Activated gamma-delta T cell (primary cell): Measurements from ENCODE around the gene LEKR1.
"Not testable (repeated sequence)": the region's sequence is repeated elsewhere in the genome, so short reads cannot be mapped to it uniquely, and the experiment has no call there.

Experiments used
- DNase-seq: peaks from one replicate; lab custom pipeline; 2025; lab: John Stamatoyannopoulos, UW

The LEKR1 gene

DNA sequence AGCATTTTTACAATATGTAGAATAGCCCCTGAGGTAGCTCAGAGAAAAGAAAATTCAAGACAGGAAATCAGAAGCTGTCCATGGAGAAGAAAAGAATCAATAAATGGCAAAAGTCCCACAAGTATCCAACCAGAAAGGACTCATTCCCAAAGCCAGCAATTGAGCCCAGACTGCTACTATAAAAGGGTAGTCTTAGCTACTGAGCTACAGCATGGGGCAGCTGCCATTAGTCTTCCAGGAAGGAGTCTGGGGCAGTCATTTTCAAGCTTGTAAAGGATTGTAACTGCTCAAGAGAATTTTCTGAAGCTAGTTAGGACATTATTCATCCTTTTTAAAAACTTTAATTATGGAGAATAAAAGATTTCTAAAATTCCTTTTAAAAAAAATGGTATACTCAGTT is 10.5 kb downstream of the LEKR1 start:
- DNase-seq: no peak

DNA sequence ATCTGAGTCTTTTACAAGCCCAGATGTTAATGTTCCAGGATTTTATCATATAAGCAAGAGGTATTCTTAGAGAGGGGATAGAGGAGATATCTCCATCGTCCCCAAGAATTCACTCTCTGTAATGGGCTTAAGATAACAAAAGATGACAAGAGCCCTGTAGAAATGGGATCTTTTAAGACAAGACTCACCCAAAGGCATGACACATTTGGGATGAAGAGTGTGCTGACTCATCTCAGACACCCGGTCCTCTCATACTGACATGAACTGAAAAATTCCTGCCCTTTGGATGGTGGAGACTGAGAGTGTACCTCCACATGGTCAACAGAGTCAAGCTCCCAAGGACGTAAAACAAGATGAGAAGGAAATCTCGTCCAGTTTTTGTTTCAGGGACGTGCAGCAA is 11.0 kb downstream of the LEKR1 start:
- no peak for DNase-seq

DNA sequence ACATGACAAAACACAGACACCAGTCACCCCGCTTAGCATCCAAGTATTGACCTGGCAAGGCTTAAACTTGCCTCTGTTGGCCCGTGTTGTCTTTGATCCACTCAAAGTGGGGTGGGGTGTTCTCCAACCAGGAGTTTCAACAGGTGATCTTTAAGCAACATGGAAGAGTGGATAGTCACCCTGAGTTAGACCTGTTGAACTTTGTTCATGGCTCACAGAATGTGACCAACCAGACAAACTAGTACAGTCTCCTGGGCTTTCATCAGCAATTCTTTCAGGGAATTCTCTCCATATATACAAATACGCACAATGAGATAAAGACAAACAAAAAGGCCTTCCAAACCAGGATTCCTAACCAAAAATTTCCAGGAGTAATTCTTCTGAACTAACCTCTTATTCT is 11.9 kb downstream of the LEKR1 start:
- no peak for DNase-seq

DNA sequence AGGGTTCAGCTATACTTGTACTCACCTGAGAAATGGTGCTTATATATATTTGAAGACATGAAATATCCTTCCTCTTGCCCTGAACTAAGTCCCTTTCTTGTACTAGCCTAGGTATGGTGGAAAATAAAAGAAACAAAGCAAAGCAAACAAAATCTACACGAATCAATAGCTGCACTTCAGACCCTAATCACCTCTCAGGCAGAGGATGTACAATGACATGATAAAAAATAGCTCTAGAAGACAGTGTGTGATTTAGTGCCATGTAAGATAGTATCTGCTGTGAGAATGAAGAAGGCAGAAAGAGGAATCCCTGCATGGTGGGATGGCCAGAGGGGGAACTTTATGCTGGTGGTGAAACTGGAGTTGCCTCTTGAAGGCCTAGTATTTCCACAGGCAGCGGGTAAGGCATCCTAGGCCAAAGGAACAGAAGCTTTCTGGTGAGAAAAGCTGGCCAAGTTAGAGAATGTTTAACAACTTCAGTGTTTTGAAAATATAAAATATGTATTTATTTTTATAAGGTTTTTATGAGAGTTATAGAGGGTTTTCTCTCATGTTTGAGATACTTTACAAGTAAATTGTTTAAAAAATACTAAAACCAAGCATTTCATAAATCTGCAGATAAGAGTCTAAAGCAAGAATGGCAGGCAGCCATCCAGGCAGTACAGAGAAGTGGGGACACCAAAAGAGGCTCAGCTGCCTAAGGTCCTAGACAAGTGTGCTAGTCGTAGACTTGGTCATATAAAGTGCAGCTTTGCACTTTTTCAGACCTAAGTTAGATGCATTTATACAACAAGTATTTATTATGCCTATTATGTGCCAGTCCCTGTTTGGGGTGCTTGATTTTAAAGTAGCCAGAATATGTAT is 14.9 kb downstream of the LEKR1 start:
- no peak for DNase-seq

DNA sequence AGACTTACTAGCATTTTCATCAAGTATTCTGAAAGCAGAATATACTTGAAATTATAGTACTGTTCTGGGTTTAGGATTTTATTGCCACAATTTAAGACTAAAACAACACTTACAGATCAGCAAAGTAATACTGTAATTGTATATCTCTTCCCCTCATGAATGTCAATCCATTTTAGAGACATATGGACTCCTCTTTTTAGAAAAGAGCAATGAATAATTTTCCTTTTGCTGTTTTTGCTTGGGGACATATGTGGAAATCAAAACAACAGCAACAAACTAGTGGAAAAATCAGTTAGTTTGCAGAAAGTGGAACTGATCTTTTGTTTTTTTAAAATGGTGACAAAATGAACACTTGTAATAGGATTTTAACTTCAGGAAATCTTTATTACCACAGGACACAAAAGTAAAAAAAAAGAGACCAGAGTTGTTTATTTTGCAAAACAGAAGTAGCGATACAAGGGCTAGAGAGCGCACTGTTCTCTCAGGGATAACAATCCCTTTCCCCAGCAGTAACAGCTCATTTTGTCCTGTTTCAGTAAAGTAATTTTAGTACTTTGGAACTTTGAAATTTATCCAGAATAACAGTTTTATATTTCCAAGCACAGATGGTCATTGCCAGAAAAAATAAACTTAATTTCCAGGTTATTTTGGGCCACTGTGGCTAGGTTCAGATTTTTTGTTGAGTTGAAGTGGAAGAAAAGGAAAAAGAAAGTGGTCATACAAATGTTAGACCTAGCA is 17.1 kb downstream of the LEKR1 start:
- no peak for DNase-seq

DNA sequence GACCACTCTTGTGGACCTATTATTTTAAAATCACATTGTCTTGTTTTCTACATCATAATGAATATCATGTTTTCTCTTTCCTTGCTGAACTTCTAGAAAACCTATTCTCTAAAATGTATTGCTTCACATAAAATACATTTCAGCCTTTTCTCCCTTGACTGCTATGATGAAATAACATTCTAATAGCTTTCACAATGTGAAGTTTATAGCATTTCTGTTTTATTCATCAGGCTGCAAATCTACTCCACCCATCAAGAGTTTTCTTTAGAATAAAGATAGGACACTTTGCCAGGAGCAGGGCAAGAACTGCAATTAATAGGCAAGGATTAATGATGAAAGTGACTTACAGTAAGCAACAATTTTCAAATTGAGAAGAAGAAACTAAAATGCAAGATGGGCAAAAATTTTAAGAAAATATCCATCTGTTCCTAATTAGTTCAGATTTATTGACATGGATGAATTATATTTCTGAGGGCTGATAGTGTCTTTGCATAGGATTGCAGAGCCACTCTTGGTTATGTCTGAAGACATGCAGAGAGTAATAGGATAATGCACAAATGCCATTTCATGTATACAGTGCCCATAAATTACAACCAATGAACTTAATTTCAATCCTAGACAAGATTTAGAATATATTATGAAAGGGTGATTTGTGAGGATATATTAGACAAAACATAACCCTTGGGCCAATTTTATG is 21.7 kb downstream of the LEKR1 start:
- no peak for DNase-seq

DNA sequence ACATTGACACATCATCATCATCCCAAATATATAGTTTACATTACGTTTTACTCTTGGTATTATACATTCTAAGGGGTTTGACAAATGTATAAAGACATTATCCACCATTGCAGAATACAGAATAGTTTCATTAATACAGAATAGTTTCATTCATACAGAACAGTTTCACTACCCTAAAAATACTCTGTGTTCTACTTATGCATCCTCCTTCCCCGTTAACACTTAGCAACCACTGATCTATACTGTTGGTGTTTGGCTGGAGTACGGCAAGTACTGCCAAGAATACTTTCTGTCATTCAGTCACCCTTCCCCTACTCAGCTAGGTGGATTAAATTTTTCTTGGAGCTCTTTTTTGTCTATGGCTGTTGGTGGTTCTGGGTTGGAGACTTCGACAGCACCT is 33.4 kb downstream of the LEKR1 start:
- no peak for DNase-seq

DNA sequence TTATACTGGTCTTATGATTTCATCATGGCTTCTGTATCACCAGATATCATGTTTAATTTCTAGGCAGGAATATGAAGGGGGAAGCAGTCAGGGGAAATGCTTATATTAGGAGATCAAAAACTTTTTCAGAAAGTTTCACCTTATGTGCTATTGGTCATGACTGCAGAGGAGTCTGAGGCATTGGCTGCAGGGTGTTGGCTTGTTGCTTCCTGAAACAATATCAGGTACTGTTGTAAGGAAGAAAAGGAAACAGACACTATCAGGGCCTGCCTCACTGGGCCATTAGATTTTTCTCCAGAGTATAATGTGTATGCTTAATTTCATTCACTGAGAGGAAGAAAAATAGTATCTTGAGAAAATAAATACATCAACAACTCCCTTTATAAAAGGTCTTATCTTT is 34.7 kb downstream of the LEKR1 start:
- no peak for DNase-seq

DNA sequence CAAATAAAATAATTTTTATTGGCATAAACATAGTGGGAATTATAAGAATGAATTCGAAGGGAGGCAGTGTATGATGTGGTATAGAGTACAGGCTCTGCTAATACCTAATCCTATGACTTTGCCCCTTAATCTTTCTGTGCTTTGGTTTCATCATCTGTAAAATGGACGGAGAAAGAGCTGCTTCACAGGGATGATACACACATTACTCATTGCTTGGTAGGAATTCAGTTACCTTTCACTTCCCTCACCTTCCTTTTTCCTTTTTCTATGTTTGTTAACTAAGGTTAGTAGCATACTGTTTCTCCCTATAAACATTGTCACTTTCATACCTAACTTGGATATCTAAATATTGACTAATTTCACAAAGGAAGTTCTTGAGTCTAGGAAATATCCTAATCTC is 36.2 kb downstream of the LEKR1 start:
- DNase-seq: no peak

DNA sequence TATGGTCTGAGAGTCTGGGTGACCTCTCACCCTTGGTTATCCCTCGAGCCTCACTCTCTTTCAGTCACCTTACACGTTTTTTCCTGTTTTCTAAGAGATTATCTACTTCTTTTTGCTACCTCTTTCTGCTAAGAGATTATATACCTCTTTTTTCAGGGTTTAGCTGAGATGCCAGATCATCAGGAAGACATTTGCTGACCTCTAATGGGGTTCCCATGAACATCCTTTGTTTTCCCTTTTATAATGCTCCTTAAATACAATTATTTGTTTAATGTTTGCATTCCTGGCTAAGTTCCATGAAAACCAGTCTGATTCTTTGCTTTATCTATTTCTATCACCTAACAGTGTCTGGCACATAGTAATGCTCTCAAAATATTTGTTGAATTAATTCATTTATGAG is 39.6 kb downstream of the LEKR1 start:
- no peak for DNase-seq

DNA sequence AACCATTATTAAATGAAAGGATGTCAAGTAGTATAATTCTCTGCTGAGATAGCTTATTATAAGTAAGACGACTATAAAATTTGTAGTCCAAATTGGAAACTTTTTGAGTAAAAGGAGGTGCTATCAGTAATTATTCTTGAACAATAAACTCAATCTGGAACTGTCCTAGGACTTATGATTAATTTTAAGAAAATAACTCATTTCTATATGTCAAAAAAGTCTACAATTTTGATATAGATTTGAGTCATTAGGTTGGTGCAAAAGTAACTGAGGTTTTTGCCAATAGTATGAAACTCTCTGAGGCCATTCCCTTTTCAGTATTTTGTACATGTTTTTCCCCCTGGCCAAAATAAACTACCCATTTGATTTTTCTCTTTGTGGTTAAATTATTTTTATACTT is 41.0 kb downstream of the LEKR1 start:
- no peak for DNase-seq

DNA sequence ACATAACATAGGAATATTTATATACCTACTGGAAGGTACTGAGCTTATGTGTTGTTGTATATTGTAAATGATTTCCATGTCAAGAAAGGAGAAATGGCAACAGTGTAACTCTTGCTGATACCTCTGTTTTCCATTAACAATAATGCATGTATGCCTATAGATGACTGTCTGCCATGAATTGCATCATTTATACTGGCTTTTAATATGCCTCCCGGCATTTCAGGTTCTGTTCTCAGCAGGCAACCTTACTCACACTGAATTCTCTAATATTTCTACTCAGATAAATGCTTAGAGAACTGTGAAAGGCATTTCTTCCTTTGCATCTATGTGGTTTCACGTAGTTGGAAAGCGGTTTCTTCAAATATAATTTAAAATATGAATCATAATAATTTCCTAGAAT is 41.8 kb downstream of the LEKR1 start:
- DNase-seq: no peak

DNA sequence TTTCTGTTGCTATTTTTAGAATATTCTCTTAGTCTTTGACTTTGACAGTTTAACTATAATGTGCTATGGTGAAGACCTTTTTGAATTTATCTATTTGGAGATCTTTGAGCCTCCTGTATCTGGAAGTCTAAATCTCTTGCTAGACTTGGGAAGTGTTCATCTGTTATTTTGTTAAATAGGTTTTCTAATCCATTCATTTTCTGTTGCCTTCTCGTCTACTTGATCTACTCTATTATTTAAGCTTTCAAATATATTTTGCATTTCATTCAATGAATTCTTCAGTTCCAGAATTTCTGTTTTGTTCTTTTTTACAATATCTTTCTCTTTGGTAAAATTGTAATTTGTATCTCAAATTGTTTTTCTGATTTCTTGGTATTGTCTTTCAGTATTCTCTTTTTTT is 47.8 kb downstream of the LEKR1 start:
- DNase-seq: no peak

DNA sequence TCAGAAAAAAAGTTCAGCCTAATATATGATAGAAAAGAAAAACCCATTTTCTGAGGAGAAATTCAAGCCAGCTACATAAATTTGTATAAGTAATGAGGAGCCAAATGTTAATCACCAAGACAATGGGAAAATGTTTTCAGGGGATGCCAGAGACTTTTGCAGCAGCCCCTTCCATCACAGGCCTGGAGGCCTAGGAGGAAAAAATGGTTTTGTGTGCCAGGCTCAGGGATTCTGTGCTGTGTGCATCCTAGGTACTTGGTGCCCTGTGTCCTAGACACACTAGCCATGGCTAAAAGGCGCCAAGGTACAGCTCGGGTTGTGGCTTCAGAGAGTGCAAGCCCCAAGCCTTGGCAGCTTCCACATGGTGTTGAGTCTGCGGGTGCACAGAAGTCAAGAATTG is 53.3 kb downstream of the LEKR1 start:
- DNase-seq: not testable (repeated sequence)

DNA sequence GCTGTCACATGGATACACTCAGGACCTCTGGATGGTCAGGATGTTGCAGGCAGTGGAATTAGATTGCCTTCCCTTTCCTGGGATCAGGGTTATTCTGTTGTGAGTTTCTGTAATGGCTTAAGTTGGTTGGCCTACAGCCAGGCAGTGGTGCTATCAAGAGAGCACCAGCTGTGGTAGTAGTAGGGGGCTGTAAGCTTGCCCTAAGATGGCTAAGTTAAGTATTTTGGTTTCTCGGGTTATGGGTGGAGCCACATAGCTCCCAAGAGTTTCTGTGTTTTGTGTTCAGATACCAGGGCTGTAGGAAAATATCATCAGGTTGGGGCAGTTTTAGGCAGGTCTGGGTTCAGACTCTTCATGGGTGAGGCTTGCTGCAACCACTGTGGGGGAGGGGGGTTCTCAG is 59.6 kb downstream of the LEKR1 start:
- no peak for DNase-seq

DNA sequence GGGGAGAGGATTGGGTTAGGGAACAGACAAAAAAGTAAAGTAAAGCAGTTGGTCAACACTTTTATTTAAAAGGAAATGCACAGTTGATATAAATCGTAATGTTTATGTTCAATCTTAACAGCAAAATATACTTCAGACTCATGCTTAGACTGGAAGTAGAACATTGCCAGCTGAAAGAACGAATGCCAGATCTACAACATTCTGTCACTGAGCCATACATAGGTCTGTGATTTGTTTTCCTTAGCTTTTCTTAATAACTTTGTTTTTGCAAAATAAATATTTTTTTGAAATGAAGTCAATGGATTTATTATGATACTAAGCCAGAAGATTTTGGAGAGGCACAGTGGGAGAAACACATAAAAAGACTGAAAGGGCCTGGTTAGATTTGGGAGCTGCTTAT is 62.0 kb downstream of the LEKR1 start:
- no peak for DNase-seq

DNA sequence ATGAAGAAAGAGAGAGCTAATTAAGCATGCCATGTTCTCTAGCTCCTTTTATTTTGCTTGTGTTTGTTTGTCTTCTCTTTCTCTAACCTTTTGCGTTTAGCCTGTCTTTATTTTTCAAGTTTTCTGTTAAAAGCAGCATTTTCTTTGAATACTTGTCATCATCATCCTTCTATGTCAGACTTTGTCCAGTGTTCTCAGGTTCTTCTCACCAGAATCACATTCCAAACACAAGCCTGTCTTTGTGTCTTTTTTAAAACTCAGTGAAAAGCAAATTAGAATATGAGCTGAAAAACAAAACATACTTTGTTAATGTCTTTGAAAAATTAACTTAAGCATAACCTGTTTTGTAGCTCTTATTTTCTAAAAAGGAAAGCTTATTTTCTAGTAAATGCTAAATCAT is 62.4 kb downstream of the LEKR1 start:
- no peak for DNase-seq

DNA sequence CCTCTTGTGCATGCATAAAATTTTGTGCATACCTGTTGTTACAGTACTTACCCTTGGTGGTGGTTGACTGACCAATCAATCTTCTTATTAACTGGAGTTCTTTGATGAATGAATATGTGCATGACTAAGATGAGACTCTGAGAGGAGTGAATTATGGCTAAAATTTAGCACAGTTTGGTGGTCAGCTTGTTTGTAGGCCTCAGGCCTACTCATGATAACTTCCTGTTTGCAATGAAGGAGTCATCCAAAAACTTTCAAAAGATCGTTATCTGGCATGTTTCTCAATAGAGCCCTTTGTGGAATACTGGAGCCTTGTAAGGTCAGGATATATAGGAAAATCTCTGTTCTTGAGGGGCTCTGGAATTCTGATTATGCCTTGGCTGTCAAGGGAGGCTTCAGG is 66.5 kb downstream of the LEKR1 start:
- DNase-seq: no peak

DNA sequence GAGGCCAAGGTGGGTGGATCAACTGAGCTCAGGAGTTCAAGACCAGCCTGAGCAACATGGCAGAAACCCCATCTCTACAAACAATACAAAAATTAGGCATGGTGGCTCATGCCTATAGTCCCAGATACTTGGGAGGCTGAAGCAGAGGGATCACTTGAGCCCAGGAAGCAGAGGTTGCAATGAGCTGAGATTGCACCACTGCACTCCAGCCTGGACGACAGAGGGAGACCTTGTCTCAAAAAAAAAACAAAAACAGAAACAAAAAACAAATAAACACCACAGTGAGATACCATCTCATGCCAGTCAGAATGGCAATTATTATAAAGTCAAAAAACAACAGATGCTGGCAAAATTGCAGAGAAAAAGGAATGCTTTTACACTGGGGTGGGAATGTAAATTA is 69.2 kb downstream of the LEKR1 start:
- DNase-seq: not testable (repeated sequence)

DNA sequence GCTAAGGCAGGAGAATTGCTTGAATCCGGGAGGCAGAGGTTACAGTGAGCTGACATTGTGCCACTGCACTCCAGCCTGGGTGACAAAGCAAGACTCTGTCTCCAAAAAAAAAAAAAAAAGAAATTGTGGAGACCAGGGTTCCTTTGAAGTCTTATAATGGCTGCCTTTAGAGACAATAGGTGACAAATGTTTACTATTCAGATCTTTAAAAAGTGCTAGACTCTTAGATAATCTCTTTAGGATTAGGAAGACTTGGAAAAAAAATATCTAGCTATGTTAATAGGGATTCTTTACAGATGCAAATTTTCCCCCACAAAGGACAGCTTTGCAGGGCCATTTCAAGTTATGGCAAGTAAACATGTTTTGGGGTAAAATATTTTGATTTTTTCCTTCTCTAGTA is 71.7 kb downstream of the LEKR1 start:
- not testable (repeated sequence) for DNase-seq

DNA sequence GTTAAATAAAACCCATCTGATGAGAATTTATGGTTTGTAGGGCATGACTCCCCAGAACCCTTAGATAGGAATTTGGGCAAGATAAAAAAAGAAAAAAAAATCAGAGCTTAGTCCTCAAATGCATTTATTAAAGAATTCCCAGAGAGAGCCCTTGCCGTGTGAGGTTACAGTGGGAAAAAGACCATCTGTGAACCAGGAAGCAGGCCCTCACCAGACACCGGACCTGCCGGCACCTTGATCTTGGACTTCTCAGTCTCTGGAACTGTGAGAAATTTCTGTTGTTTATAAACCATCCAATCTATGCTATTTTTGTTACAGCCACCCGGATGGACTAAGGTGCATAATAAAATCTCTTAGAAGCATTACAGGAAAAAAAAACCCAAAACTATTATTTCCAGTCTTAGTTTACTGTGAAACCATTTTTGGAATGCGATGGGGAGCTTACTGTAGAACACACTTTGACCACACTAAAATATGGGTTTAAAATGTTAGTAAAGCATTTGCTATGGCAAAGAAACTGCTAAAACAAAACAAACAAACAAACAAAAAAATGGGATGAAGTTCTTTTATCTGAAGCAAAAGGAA is 72.2 kb downstream of the LEKR1 start:
- no peak for DNase-seq

DNA sequence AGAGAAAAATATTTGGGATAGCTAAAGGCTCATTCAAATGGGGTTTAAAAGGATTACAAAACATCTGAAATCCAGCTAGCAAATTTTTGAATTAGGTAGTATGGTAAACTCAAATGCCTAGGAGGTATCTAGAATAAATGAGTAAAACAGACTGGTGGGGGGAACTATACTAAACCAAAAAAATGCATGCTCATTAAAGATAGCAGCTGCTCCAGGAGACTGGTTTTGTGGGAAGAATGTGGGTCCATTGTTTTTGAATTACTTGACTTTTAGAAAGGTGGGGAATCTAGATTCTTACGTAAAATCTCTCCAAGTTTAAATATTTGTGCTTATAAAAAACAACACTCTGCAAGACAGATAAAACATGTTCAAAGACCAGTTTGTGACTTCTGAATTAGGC is 73.8 kb downstream of the LEKR1 start:
- DNase-seq: no peak

DNA sequence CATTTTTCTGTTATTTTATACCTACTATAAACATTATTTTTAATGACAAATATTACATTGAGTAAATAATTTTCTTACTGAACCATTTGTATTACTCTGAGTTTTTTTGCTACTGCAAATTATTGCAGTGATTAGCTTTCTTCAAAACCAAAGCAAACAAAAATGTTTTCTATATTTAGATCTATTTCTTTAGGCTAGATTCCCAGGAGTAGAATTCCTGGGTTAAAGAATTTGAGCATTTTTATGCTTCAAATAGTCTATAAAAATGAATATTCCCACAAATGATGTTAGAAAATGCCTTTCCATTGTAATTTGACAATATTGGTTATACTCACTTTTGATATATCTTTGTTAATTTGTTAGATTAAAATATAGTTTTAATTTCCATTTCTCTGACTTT is 76.8 kb downstream of the LEKR1 start:
- no peak for DNase-seq
